ENCODE data around the gene THSD8.
"Not testable (repeated sequence)": the region's sequence is repeated elsewhere in the genome, so short reads cannot be mapped to it uniquely, and the experiment has no call there.

The THSD8 gene

GRCh38 chr19:12804051-12804450, 2.2 kb downstream of the THSD8 start:
- TF ChIP-seq EZH2phosphoT487 (IDR thresholded peaks at IDR 0.05; ENCODE audit: low read depth) = no peak
- no peak for TF ChIP-seq CTCF (IDR thresholded peaks at IDR 0.05; ENCODE audit: low read depth, low read length)
- no peak overlapping the region for H3K27ac ChIP-seq (ENCODE audit: low read length)
- no peaks in the 10 kb centered on the region for H3K27me3 ChIP-seq (ENCODE audit: low read depth, low read length)
- H2AFZ ChIP-seq (ENCODE audit: low read depth, low read length) = no peak overlapping the region
- H3K4me1 ChIP-seq (ENCODE audit: low read length) = peaks cover 24% of the 10 kb centered on the region
- no peak overlapping the region for H3K4me2 ChIP-seq (ENCODE audit: low read length)
- no peak overlapping the region for H3K4me3 ChIP-seq (ENCODE audit: low read length)
- peaks cover 20% of the 10 kb centered on the region for H3K36me3 ChIP-seq (replicated peaks; ENCODE audit: low read depth, low read length)
- no peaks in the 10 kb centered on the region for H4K20me1 ChIP-seq (ENCODE audit: insufficient read depth, low read length)
- H3K9me3 ChIP-seq (ENCODE audit: insufficient read depth, low read length) = no peaks in the 10 kb centered on the region
- H3K9ac ChIP-seq (ENCODE audit: low read length) = no peak overlapping the region
- H3K79me2 ChIP-seq (ENCODE audit: low read length) = peaks cover 32% of the 10 kb centered on the region

GRCh38 chr19:12806242-12807081, 4.6 kb downstream of the THSD8 start, which contains the start of gene RNASEH2A:
TSS of gene RNASEH2A (plus strand) at chr19:12806584. CDS start at chr19:12806674, 90 bp downstream.
- peaks cover 12% of the 10 kb centered on the region for H3K79me2 ChIP-seq (ENCODE audit: low read length)
- H4K20me1 ChIP-seq (ENCODE audit: insufficient read depth, low read length) = no peaks in the 10 kb centered on the region
- peaks cover 17% of the 10 kb centered on the region for H3K36me3 ChIP-seq (replicated peaks; ENCODE audit: low read depth, low read length)
- peaks cover 16% of the 10 kb centered on the region for H3K4me1 ChIP-seq (ENCODE audit: low read length)
- H3K9ac ChIP-seq (ENCODE audit: low read length) = peak within 1 kb of the TSS; percentile 82
- no peaks in the 10 kb centered on the region for H3K9me3 ChIP-seq (ENCODE audit: insufficient read depth, low read length)
- peak within 1 kb of the TSS; percentile 95 for H2AFZ ChIP-seq (ENCODE audit: low read depth, low read length)
- H3K27ac ChIP-seq (ENCODE audit: low read length) = peak within 1 kb of the TSS; percentile 41
- TF ChIP-seq CTCF (IDR thresholded peaks at IDR 0.05; ENCODE audit: low read depth, low read length) (no peak), EZH2phosphoT487 (IDR thresholded peaks at IDR 0.05; ENCODE audit: low read depth) (no peak)
- H3K4me2 ChIP-seq (ENCODE audit: low read length) = peak within 1 kb of the TSS; percentile 95
- H3K27me3 ChIP-seq (ENCODE audit: low read depth, low read length) = no peaks in the 10 kb centered on the region
- peak within 1 kb of the TSS; percentile 87 for H3K4me3 ChIP-seq (ENCODE audit: low read length)

GRCh38 chr19:12815088-12815487, 13.2 kb downstream of the THSD8 start:
- no peak overlapping the region for H3K27ac ChIP-seq (ENCODE audit: low read length)
- TF ChIP-seq CTCF (IDR thresholded peaks at IDR 0.05; ENCODE audit: low read depth, low read length) (no peak), EZH2phosphoT487 (IDR thresholded peaks at IDR 0.05; ENCODE audit: low read depth) (no peak)
- H3K27me3 ChIP-seq (ENCODE audit: low read depth, low read length) = no peaks in the 10 kb centered on the region
- H4K20me1 ChIP-seq (ENCODE audit: insufficient read depth, low read length) = no peaks in the 10 kb centered on the region
- H3K36me3 ChIP-seq (replicated peaks; ENCODE audit: low read depth, low read length) = peaks cover 21% of the 10 kb centered on the region
- no peaks in the 10 kb centered on the region for H3K9me3 ChIP-seq (ENCODE audit: insufficient read depth, low read length)
- no peak overlapping the region for H3K4me3 ChIP-seq (ENCODE audit: low read length)
- peaks cover 10% of the 10 kb centered on the region for H3K4me1 ChIP-seq (ENCODE audit: low read length)
- H3K9ac ChIP-seq (ENCODE audit: low read length) = no peak overlapping the region
- H3K79me2 ChIP-seq (ENCODE audit: low read length) = no peaks in the 10 kb centered on the region
- no peak overlapping the region for H2AFZ ChIP-seq (ENCODE audit: low read depth, low read length)
- no peak overlapping the region for H3K4me2 ChIP-seq (ENCODE audit: low read length)

- not testable (repeated sequence) for H3K79me2 ChIP-seq (ENCODE audit: low read length); H3K4me2 ChIP-seq (ENCODE audit: low read length); H2AFZ ChIP-seq (ENCODE audit: low read depth, low read length); H3K27me3 ChIP-seq (ENCODE audit: low read depth, low read length); H3K9me3 ChIP-seq (ENCODE audit: insufficient read depth, low read length); H3K27ac ChIP-seq (ENCODE audit: low read length); H3K4me3 ChIP-seq (ENCODE audit: low read length); H3K9ac ChIP-seq (ENCODE audit: low read length); H4K20me1 ChIP-seq (ENCODE audit: insufficient read depth, low read length)
- Histone ChIP-seq H3K36me3 (replicated peaks; ENCODE audit: low read depth, low read length) (peaks cover 15% of the 10 kb centered on the region), H3K4me1 (ENCODE audit: low read length) (peaks cover 10% of the 10 kb centered on the region)
These were observed 15.3 kb downstream of the THSD8 start for GRCh38 chr19:12817188-12817587.

GRCh38 chr19:12817810-12818209, 15.9 kb downstream of the THSD8 start:
- H3K79me2 ChIP-seq (ENCODE audit: low read length); H3K9ac ChIP-seq (ENCODE audit: low read length); H3K9me3 ChIP-seq (ENCODE audit: insufficient read depth, low read length); H3K4me2 ChIP-seq (ENCODE audit: low read length); H3K4me3 ChIP-seq (ENCODE audit: low read length); H4K20me1 ChIP-seq (ENCODE audit: insufficient read depth, low read length); H2AFZ ChIP-seq (ENCODE audit: low read depth, low read length); H3K27ac ChIP-seq (ENCODE audit: low read length); H3K27me3 ChIP-seq (ENCODE audit: low read depth, low read length): not testable (repeated sequence)
- Histone ChIP-seq H3K4me1 (ENCODE audit: low read length) (peaks cover 10% of the 10 kb centered on the region), H3K36me3 (replicated peaks; ENCODE audit: low read depth, low read length) (peaks cover 15% of the 10 kb centered on the region)

Data from OCI-LY3 (cell line).